HG02970 (cell line): ENCODE measurements around the gene PDCD5.

Source experiments
- ATAC-seq: cut with Tn5 transposase; IDR thresholded peaks from one replicate; pipeline ENCODE4 v1.9.1; 2021; ENCODE audit warnings: mild to moderate bottlenecking, moderate library complexity, moderate number of reproducible peaks; ENCODE audit not compliant: unreplicated experiment, low FRiP score

PDCD5 gene

GRCh38 chr19:32627714-32628270 lies 46.8 kb downstream of the PDCD5 start:
- ATAC-seq, result no peak

GRCh38 chr19:32630338-32630737 lies 49.3 kb downstream of the PDCD5 start:
- ATAC-seq, result no peak

- no peak for ATAC-seq
Measured at GRCh38 chr19:32631381-32631780, 50.4 kb downstream of the PDCD5 start.
